ENCODE measurements around the gene RHD.
"Not testable (repeated sequence)": the region's sequence is repeated elsewhere in the genome, so short reads cannot be mapped to it uniquely, and the experiment has no call there.

The RHD gene

GRCh38 chr1:25272238-25272637 is at the start of gene RHD:
RHD (plus strand) TSS chr1:25272509; CDS start chr1:25272548, 39 bp downstream.
- DNase-seq, result not testable (repeated sequence)

GRCh38 chr1:25222606-25223005 is 49.7 kb upstream of the RHD start:
- no peak for DNase-seq

- DNase-seq, result no peak
Observed at GRCh38 chr1:25223471-25223870, 48.8 kb upstream of the RHD start.

GRCh38 chr1:25232027-25232865 is 40.1 kb upstream of the RHD start, which contains the start of gene SYF2:
SYF2 (minus strand) TSS chr1:25232502; CDS start chr1:25232467, 35 bp downstream.
- DNase-seq, result peak; percentile 85 to 88

GRCh38 chr1:25232866-25233784 is 39.2 kb upstream of the RHD start:
- DNase-seq, result peak in 1 of 2 experiments; percentile 33

- DNase-seq, result not testable (repeated sequence)
Observed at GRCh38 chr1:25235411-25235810, 36.9 kb upstream of the RHD start.

GRCh38 chr1:25236261-25236660 is 36.0 kb upstream of the RHD start:
- DNase-seq, result not testable (repeated sequence)

GRCh38 chr1:25238046-25238445 is 34.3 kb upstream of the RHD start:
- no peak for DNase-seq

GRCh38 chr1:25239681-25240541 is 32.4 kb upstream of the RHD start:
- DNase-seq, result peak; percentile 95

- DNase-seq, result no peak
Observed at GRCh38 chr1:25243907-25244306, 28.4 kb upstream of the RHD start.

GRCh38 chr1:25245393-25245792 is 26.9 kb upstream of the RHD start:
- no peak for DNase-seq

GRCh38 chr1:25245809-25246599 is 26.3 kb upstream of the RHD start:
- no peak for DNase-seq

- DNase-seq, result peak in 1 of 2 experiments; percentile 26
Observed at GRCh38 chr1:25246600-25247023, 25.7 kb upstream of the RHD start.

GRCh38 chr1:25247024-25247828 is 25.1 kb upstream of the RHD start, which contains the start of gene RSRP1:
RSRP1 (minus strand) TSS chr1:25247454; CDS start chr1:25246963, 491 bp downstream.
- DNase-seq, result peak; percentile 97

GRCh38 chr1:25247829-25248754 is 24.2 kb upstream of the RHD start:
- peak in 1 of 2 experiments; percentile 65 for DNase-seq

- DNase-seq, result no peak
Observed at GRCh38 chr1:25253911-25254310, 18.4 kb upstream of the RHD start.

- DNase-seq, result no peak
Observed at GRCh38 chr1:25255706-25256577, 16.4 kb upstream of the RHD start.

GRCh38 chr1:25256578-25256965 is 15.7 kb upstream of the RHD start:
- DNase-seq, result no peak
